ENCODE data around the gene ZNF236. TPM values are rescaled to one million over a fixed set of nuclear protein-coding genes. Genes with fewer than 3 reads are reported as not detected.

The ZNF236 gene
- total RNA-seq, 1 experiment from 2014 or later, result 27.1 TPM

GRCh38 chr18:76977684-76978232 is 155.4 kb downstream of the ZNF236 start:
- peak overlapping the region; percentile 86 for H3K9ac ChIP-seq (ENCODE audit: low read length)
- peaks cover 88% of the 10 kb centered on the region for H3K4me1 ChIP-seq (ENCODE audit: low read length)
- H2AFZ ChIP-seq (ENCODE audit: low read length), result no peak overlapping the region
- H3K9me3 ChIP-seq (ENCODE audit: low read length), result no peaks in the 10 kb centered on the region
- peak overlapping the region; percentile 25; the same call in 1 of the 2 replicates for H3K4me3 ChIP-seq (ENCODE audit: low read length)
- H3K36me3 ChIP-seq (ENCODE audit: insufficient read depth, low read length), result peaks cover 14% of the 10 kb centered on the region
- H3K4me2 ChIP-seq (ENCODE audit: low read depth, low read length, poor library complexity, severe bottlenecking), result peak overlapping the region; percentile 77
- no peaks in the 10 kb centered on the region for H3K27me3 ChIP-seq (ENCODE audit: low read length)
- H4K20me1 ChIP-seq (ENCODE audit: insufficient read depth, low read depth, low read length), result no peaks in the 10 kb centered on the region
- peaks cover 9% of the 10 kb centered on the region for H3K79me2 ChIP-seq (ENCODE audit: low read length)
- DNase-seq, result peak; percentile 84
- H3K27ac ChIP-seq (ENCODE audit: low read length), result peak overlapping the region; percentile 99
- no peaks in the 10 kb centered on the region for H3K9me2 ChIP-seq (replicated peaks; ENCODE audit: insufficient read depth, low read length)

GRCh38 chr18:76978616-76979015 is 156.3 kb downstream of the ZNF236 start:
- Histone ChIP-seq H3K9me3 (ENCODE audit: low read length) (no peaks in the 10 kb centered on the region), H3K36me3 (ENCODE audit: insufficient read depth, low read length) (peaks cover 19% of the 10 kb centered on the region), H4K20me1 (ENCODE audit: insufficient read depth, low read depth, low read length) (no peaks in the 10 kb centered on the region), H3K4me3 (ENCODE audit: low read length) (peak overlapping the region; percentile 66), H3K9ac (ENCODE audit: low read length) (peak overlapping the region; percentile 86), H3K9me2 (replicated peaks; ENCODE audit: insufficient read depth, low read length) (no peaks in the 10 kb centered on the region), H3K27me3 (ENCODE audit: low read length) (no peaks in the 10 kb centered on the region), H3K79me2 (ENCODE audit: low read length) (peaks cover 10% of the 10 kb centered on the region), H3K4me2 (ENCODE audit: low read depth, low read length, poor library complexity, severe bottlenecking) (peak overlapping the region; percentile 77), H3K4me1 (ENCODE audit: low read length) (peaks cover 97% of the 10 kb centered on the region), H2AFZ (ENCODE audit: low read length) (no peak overlapping the region), H3K27ac (ENCODE audit: low read length) (peak overlapping the region; percentile 99)
- DNase-seq, result peak; percentile 96

GRCh38 chr18:76979111-76979751 is 156.9 kb downstream of the ZNF236 start:
- no peaks in the 10 kb centered on the region for H3K9me2 ChIP-seq (replicated peaks; ENCODE audit: insufficient read depth, low read length)
- H2AFZ ChIP-seq (ENCODE audit: low read length), result no peak overlapping the region
- peak overlapping the region; percentile 77 for H3K4me2 ChIP-seq (ENCODE audit: low read depth, low read length, poor library complexity, severe bottlenecking)
- H3K4me3 ChIP-seq (ENCODE audit: low read length), result peak overlapping the region; percentile 66
- peak overlapping the region; percentile 99 for H3K27ac ChIP-seq (ENCODE audit: low read length)
- H3K79me2 ChIP-seq (ENCODE audit: low read length), result peaks cover 16% of the 10 kb centered on the region
- H3K9ac ChIP-seq (ENCODE audit: low read length), result peak overlapping the region; percentile 86
- no peaks in the 10 kb centered on the region for H3K27me3 ChIP-seq (ENCODE audit: low read length)
- no peaks in the 10 kb centered on the region for H3K9me3 ChIP-seq (ENCODE audit: low read length)
- peaks cover 26% of the 10 kb centered on the region for H3K36me3 ChIP-seq (ENCODE audit: insufficient read depth, low read length)
- peaks cover 99% of the 10 kb centered on the region for H3K4me1 ChIP-seq (ENCODE audit: low read length)
- DNase-seq, result peak; percentile 79
- no peaks in the 10 kb centered on the region for H4K20me1 ChIP-seq (ENCODE audit: insufficient read depth, low read depth, low read length)

GRCh38 chr18:76979906-76980305 is 157.5 kb downstream of the ZNF236 start:
- Histone ChIP-seq H3K36me3 (ENCODE audit: insufficient read depth, low read length) (peaks cover 31% of the 10 kb centered on the region), H4K20me1 (ENCODE audit: insufficient read depth, low read depth, low read length) (no peaks in the 10 kb centered on the region), H2AFZ (ENCODE audit: low read length) (no peak overlapping the region), H3K27ac (ENCODE audit: low read length) (peak overlapping the region; percentile 99), H3K9me3 (ENCODE audit: low read length) (no peaks in the 10 kb centered on the region), H3K27me3 (ENCODE audit: low read length) (no peaks in the 10 kb centered on the region), H3K79me2 (ENCODE audit: low read length) (peaks cover 16% of the 10 kb centered on the region), H3K4me1 (ENCODE audit: low read length) (peaks cover 96% of the 10 kb centered on the region), H3K4me3 (ENCODE audit: low read length) (peak overlapping the region; percentile 66), H3K4me2 (ENCODE audit: low read depth, low read length, poor library complexity, severe bottlenecking) (peak overlapping the region; percentile 77), H3K9me2 (replicated peaks; ENCODE audit: insufficient read depth, low read length) (no peaks in the 10 kb centered on the region), H3K9ac (ENCODE audit: low read length) (peak overlapping the region; percentile 86)
- peak; percentile 88 for DNase-seq

- Histone ChIP-seq H3K79me2 (ENCODE audit: low read length) (peaks cover 16% of the 10 kb centered on the region), H3K4me3 (ENCODE audit: low read length) (peak overlapping the region; percentile 66), H3K9me2 (replicated peaks; ENCODE audit: insufficient read depth, low read length) (no peaks in the 10 kb centered on the region), H2AFZ (ENCODE audit: low read length) (no peak overlapping the region), H4K20me1 (ENCODE audit: insufficient read depth, low read depth, low read length) (no peaks in the 10 kb centered on the region), H3K27ac (ENCODE audit: low read length) (peak overlapping the region; percentile 99), H3K36me3 (ENCODE audit: insufficient read depth, low read length) (peaks cover 35% of the 10 kb centered on the region), H3K9ac (ENCODE audit: low read length) (peak overlapping the region; percentile 86), H3K4me1 (ENCODE audit: low read length) (peaks cover 92% of the 10 kb centered on the region), H3K9me3 (ENCODE audit: low read length) (no peaks in the 10 kb centered on the region), H3K27me3 (ENCODE audit: low read length) (no peaks in the 10 kb centered on the region), H3K4me2 (ENCODE audit: low read depth, low read length, poor library complexity, severe bottlenecking) (peak overlapping the region; percentile 77)
- peak; percentile 98 for DNase-seq
Observed at GRCh38 chr18:76980663-76981395, 158.5 kb downstream of the ZNF236 start.

GRCh38 chr18:76981396-76981968 is 159.1 kb downstream of the ZNF236 start:
- Histone ChIP-seq H2AFZ (ENCODE audit: low read length) (no peak overlapping the region), H3K9me2 (replicated peaks; ENCODE audit: insufficient read depth, low read length) (no peaks in the 10 kb centered on the region), H3K27me3 (ENCODE audit: low read length) (no peaks in the 10 kb centered on the region), H3K79me2 (ENCODE audit: low read length) (peaks cover 16% of the 10 kb centered on the region), H3K4me2 (ENCODE audit: low read depth, low read length, poor library complexity, severe bottlenecking) (peak overlapping the region; percentile 77), H4K20me1 (ENCODE audit: insufficient read depth, low read depth, low read length) (no peaks in the 10 kb centered on the region), H3K4me3 (ENCODE audit: low read length) (peak overlapping the region; percentile 66), H3K9ac (ENCODE audit: low read length) (peak overlapping the region; percentile 86), H3K27ac (ENCODE audit: low read length) (peak overlapping the region; percentile 99), H3K36me3 (ENCODE audit: insufficient read depth, low read length) (peaks cover 35% of the 10 kb centered on the region), H3K9me3 (ENCODE audit: low read length) (no peaks in the 10 kb centered on the region), H3K4me1 (ENCODE audit: low read length) (peaks cover 88% of the 10 kb centered on the region)
- DNase-seq, result peak; percentile 78

- Histone ChIP-seq H3K27me3 (ENCODE audit: low read length) (no peaks in the 10 kb centered on the region), H3K9me3 (ENCODE audit: low read length) (no peaks in the 10 kb centered on the region), H4K20me1 (ENCODE audit: insufficient read depth, low read depth, low read length) (no peaks in the 10 kb centered on the region), H3K79me2 (ENCODE audit: low read length) (peaks cover 16% of the 10 kb centered on the region), H3K36me3 (ENCODE audit: insufficient read depth, low read length) (peaks cover 40% of the 10 kb centered on the region), H3K9me2 (replicated peaks; ENCODE audit: insufficient read depth, low read length) (no peaks in the 10 kb centered on the region), H3K27ac (ENCODE audit: low read length) (peak overlapping the region; percentile 99), H3K4me3 (ENCODE audit: low read length) (peak overlapping the region; percentile 66), H2AFZ (ENCODE audit: low read length) (no peak overlapping the region), H3K4me1 (ENCODE audit: low read length) (peaks cover 88% of the 10 kb centered on the region), H3K4me2 (ENCODE audit: low read depth, low read length, poor library complexity, severe bottlenecking) (peak overlapping the region; percentile 77), H3K9ac (ENCODE audit: low read length) (peak overlapping the region; percentile 86)
- DNase-seq, result peak; percentile 65
Observed at GRCh38 chr18:76982038-76982437, 159.7 kb downstream of the ZNF236 start.

Data from Karpas-422 (cell line).